Vagina (tissue), 2 donors: ENCODE measurements around the gene SMG6. TPM values are rescaled to one million over a fixed set of nuclear protein-coding genes. Genes with fewer than 3 reads are reported as not detected.

Experiments used
- DNase-seq, 2 donors: peaks; one replicate each; pipeline ENCODE4 v3.0.0-alpha.2; 2017; ENCODE audit errors: extremely low spot score in 2 of 2
- H3K27ac ChIP-seq: fragments of 200-600 bp; sonication (generic); one replicate; pipeline ENCODE4 v1.5.1; 2019
- H3K27me3 ChIP-seq: fragments of 200-600 bp; sonication (generic); one replicate; pipeline ENCODE4 v1.5.1; 2019
- H3K36me3 ChIP-seq, 2 donors: fragments of 200-600 bp; sonication (generic); one replicate each; pipeline ENCODE4 v1.5.1; 2017 to 2019
- H3K4me1 ChIP-seq: fragments of 200-600 bp; sonication (generic); one replicate; pipeline ENCODE4 v1.5.1; 2019
- H3K4me3 ChIP-seq, 2 donors: fragments of 200-600 bp; sonication (generic); 1 replicate in 1 of 2; 2 replicates in 1 of 2; pipeline ENCODE4 v1.5.1; 2016 to 2019
- H3K9me3 ChIP-seq: fragments of 200-600 bp; sonication (generic); one replicate; pipeline ENCODE4 v1.5.1; 2019
- CTCF ChIP-seq, 3 experiments: fragments of 450-650 bp in 2 of 3; fragments of 200-600 bp in 1 of 3; sonication (generic) in 1 of 3; IDR thresholded peaks; one replicate each; pipeline ENCODE4 v1.5.1; 2017 to 2019; ENCODE audit warnings: antibody characterized with exemption in 3 of 3, mild to moderate bottlenecking in 2 of 3, moderate library complexity in 2 of 3
- POLR2A ChIP-seq, 2 donors: fragments of 450-650 bp; IDR thresholded peaks; one replicate each; pipeline ENCODE4 v1.6.1; 2017; ENCODE audit warnings: antibody characterized with exemption in 2 of 2, mild to moderate bottlenecking in 2 of 2, moderate library complexity in 2 of 2
- POLR2AphosphoS5 ChIP-seq, 2 donors: sonication (generic); formaldehyde crosslinking; IDR thresholded peaks; one replicate each; pipeline ENCODE4 v1.9.0; 2017; ENCODE audit warnings: antibody characterized with exemption in 2 of 2, mild to moderate bottlenecking in 2 of 2, low read depth in 1 of 2; ENCODE audit not compliant: insufficient read depth in 1 of 2
- intact Hi-C: fragments of 100-400 bp; cut with DNase I; formaldehyde crosslinking; loops from one replicate; pipeline ENCODE4 v1.15.1; 2023
- total RNA-seq: library from RNA; depleted of rRNA; stranded (reverse); fragments of >200 nt; gene quantifications from one replicate; pipeline ENCODE4 v1.2.3, GENCODE V29; 2016

SMG6 gene
- total RNA-seq, 1 donor from 2014 or later, result 46.2 TPM

GRCh38 chr17:2227025-2227699, 76.4 kb downstream of the SMG6 start:
- TF ChIP-seq POLR2AphosphoS5 (IDR thresholded peaks at IDR 0.05; ENCODE audit: insufficient read depth in 1 of 2, low read depth in 1 of 2), result no peak
- no peak for TF ChIP-seq CTCF (IDR thresholded peaks at IDR 0.05)
- no peak for TF ChIP-seq POLR2A (IDR thresholded peaks at IDR 0.05)
- H3K27me3 ChIP-seq, result no peaks in the 10 kb centered on the region
- DNase-seq, result no peak
- H3K4me3 ChIP-seq, result no peak overlapping the region
- peaks cover 0 to 4% of the 10 kb centered on the region in 2 donors for H3K36me3 ChIP-seq
- H3K4me1 ChIP-seq, result peaks cover 34% of the 10 kb centered on the region
- H3K27ac ChIP-seq, result no peak overlapping the region
- intact Hi-C loops, result no loop called here
- no peaks in the 10 kb centered on the region for H3K9me3 ChIP-seq

- peak overlapping the region; percentile 9 for H3K27ac ChIP-seq
- no peak for DNase-seq
- H3K9me3 ChIP-seq, result no peaks in the 10 kb centered on the region
- peaks cover 16% of the 10 kb centered on the region for H3K4me1 ChIP-seq
- no peak overlapping the region for H3K4me3 ChIP-seq
- intact Hi-C loops, result loop anchor here (5.0 kb wide), 1 partner anchor 601 kb away; no protein-coding TSS in a partner anchor
- H3K27me3 ChIP-seq, result no peaks in the 10 kb centered on the region
- H3K36me3 ChIP-seq, result no peaks in the 10 kb centered on the region
- TF ChIP-seq POLR2A (IDR thresholded peaks at IDR 0.05), result no peak
- no peak for TF ChIP-seq POLR2AphosphoS5 (IDR thresholded peaks at IDR 0.05; ENCODE audit: insufficient read depth in 1 of 2, low read depth in 1 of 2)
Measured at GRCh38 chr17:2223617-2223927, 80.0 kb downstream of the SMG6 start.

- no peaks in the 10 kb centered on the region for H3K27me3 ChIP-seq
- no peak for DNase-seq
- H3K4me1 ChIP-seq, result peaks cover 16% of the 10 kb centered on the region
- intact Hi-C loops, result loop anchor here (5.0 kb wide), 1 partner anchor 601 kb away; no protein-coding TSS in a partner anchor
- H3K9me3 ChIP-seq, result no peaks in the 10 kb centered on the region
- H3K4me3 ChIP-seq, result no peak overlapping the region
- peak overlapping the region; percentile 9 for H3K27ac ChIP-seq
- H3K36me3 ChIP-seq, result no peaks in the 10 kb centered on the region
- TF ChIP-seq CTCF (IDR thresholded peaks at IDR 0.05) (no peak), POLR2AphosphoS5 (IDR thresholded peaks at IDR 0.05; ENCODE audit: insufficient read depth in 1 of 2, low read depth in 1 of 2) (no peak), POLR2A (IDR thresholded peaks at IDR 0.05) (no peak)
Measured at GRCh38 chr17:2222901-2223616, 80.5 kb downstream of the SMG6 start.

GRCh38 chr17:2222301-2222700, 81.3 kb downstream of the SMG6 start:
- no peaks in the 10 kb centered on the region for H3K27me3 ChIP-seq
- no peaks in the 10 kb centered on the region for H3K36me3 ChIP-seq
- H3K9me3 ChIP-seq, result no peaks in the 10 kb centered on the region
- intact Hi-C loops, result loop anchor here (5.0 kb wide), 1 partner anchor 600 kb away; no protein-coding TSS in a partner anchor
- H3K27ac ChIP-seq, result peak overlapping the region; percentile 9
- no peak for DNase-seq
- peaks cover 16% of the 10 kb centered on the region for H3K4me1 ChIP-seq
- no peak for TF ChIP-seq CTCF (IDR thresholded peaks at IDR 0.05)
- TF ChIP-seq POLR2AphosphoS5 (IDR thresholded peaks at IDR 0.05; ENCODE audit: insufficient read depth in 1 of 2, low read depth in 1 of 2), result no peak
- TF ChIP-seq POLR2A (IDR thresholded peaks at IDR 0.05), result no peak
- H3K4me3 ChIP-seq, result no peak overlapping the region

- intact Hi-C loops, result no loop called here
- Histone ChIP-seq H3K9me3 (no peaks in the 10 kb centered on the region), H3K36me3 (no peaks in the 10 kb centered on the region), H3K27ac (no peak overlapping the region), H3K4me3 (no peak overlapping the region), H3K4me1 (peaks cover 45% of the 10 kb centered on the region), H3K27me3 (no peaks in the 10 kb centered on the region)
- peak in 1 of 2 donors; percentile 61 for TF ChIP-seq POLR2AphosphoS5 (IDR thresholded peaks at IDR 0.05; ENCODE audit: insufficient read depth in 1 of 2, low read depth in 1 of 2)
- no peak for TF ChIP-seq CTCF (IDR thresholded peaks at IDR 0.05)
- TF ChIP-seq POLR2A (IDR thresholded peaks at IDR 0.05), result no peak
- DNase-seq, result no peak
Measured at GRCh38 chr17:2218426-2218825, 85.2 kb downstream of the SMG6 start.
